Activated T-cell treated with anti-CD3 and anti-CD28 coated beads, Interleukin-2, amount 50 U/mL, for 24 hours (primary cell): ENCODE data around the gene GPR37L1.
"Not testable (repeated sequence)": the region's sequence is repeated elsewhere in the genome, so short reads cannot be mapped to it uniquely, and the experiment has no call there.

Experiments used
- DNase-seq: peaks from one replicate; pipeline ENCODE4 v3.0.0-alpha.2; 2020
- H3K27ac Mint-ChIP-seq: 2 replicates; pipeline ENCODE4 v1.8.0; 2020; ENCODE audit warnings: mild to moderate bottlenecking, mixed read lengths
- H3K27me3 Mint-ChIP-seq: 2 replicates; pipeline ENCODE4 v1.8.0; 2020; ENCODE audit warnings: mixed read lengths
- H3K36me3 Mint-ChIP-seq: 2 replicates; pipeline ENCODE4 v1.8.0; 2020; ENCODE audit warnings: low read depth, mixed read lengths
- H3K4me1 Mint-ChIP-seq: 2 replicates; pipeline ENCODE4 v1.8.0; 2020; ENCODE audit warnings: low read depth, mixed read lengths
- H3K4me3 Mint-ChIP-seq: 2 replicates; pipeline ENCODE4 v1.8.0; 2020; ENCODE audit warnings: mild to moderate bottlenecking, moderate library complexity, mixed read lengths
- H3K9me3 Mint-ChIP-seq: 2 replicates; pipeline ENCODE4 v1.8.0; 2020; ENCODE audit warnings: mixed read lengths

The GPR37L1 gene

DNA sequence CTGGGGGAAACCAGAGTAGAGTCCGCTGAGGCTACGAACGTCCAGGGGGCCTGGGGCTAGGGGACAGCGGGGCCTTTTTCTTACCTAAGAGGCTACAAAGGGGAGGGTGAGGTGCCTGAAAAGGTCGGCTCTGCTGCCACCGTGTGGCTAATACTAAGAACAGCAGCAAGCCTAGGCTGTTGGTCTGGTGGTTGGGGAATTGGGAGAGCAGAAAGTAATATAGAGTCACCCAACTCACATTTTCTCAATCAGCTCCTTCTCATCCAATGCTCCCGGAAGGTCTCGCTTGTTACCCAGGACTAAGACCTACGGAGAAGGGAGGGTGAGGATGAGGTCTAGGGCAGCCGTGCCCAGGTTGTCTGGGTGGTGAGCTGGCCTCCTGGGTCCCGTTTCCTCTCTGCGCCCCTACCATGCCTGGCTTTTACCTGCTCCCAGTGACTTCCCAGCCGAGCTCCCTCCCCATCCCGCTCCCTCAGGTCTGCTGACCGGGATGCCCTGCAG is 12.6 kb downstream of the GPR37L1 start:
- H3K4me3 Mint-ChIP-seq, result no peak overlapping the region
- H3K27ac Mint-ChIP-seq, result no peak overlapping the region
- no peaks in the 10 kb centered on the region for H3K9me3 Mint-ChIP-seq
- no peaks in the 10 kb centered on the region for H3K27me3 Mint-ChIP-seq
- peaks cover 6% of the 10 kb centered on the region for H3K4me1 Mint-ChIP-seq
- H3K36me3 Mint-ChIP-seq, result peaks cover 62% of the 10 kb centered on the region
- peak; percentile 68 for DNase-seq

DNA sequence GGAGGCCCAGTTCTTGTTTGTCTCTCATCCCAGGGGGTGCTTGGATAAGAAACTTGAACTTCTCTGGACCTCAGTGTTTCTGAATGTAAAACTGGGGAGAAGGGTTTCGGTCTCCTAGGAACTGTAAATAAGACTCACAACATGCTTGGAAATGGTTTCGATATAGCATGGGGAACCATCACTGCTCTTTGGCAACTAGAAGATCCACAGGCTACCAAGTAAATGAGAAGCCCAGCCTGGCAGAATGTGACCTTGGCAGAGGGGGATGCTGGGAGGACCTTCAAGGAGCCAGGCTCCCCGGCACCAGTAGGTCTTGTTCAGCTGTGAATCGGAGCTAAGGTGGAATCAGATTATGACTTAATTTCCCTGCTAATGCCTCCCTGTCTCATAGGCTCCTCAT is 18.1 kb downstream of the GPR37L1 start:
- DNase-seq, result no peak
- Mint-ChIP-seq H3K27ac (peak overlapping the region; percentile 76), H3K4me1 (peaks cover 43% of the 10 kb centered on the region), H3K9me3 (no peaks in the 10 kb centered on the region), H3K36me3 (peaks cover 48% of the 10 kb centered on the region), H3K27me3 (no peaks in the 10 kb centered on the region), H3K4me3 (no peak overlapping the region)

DNA sequence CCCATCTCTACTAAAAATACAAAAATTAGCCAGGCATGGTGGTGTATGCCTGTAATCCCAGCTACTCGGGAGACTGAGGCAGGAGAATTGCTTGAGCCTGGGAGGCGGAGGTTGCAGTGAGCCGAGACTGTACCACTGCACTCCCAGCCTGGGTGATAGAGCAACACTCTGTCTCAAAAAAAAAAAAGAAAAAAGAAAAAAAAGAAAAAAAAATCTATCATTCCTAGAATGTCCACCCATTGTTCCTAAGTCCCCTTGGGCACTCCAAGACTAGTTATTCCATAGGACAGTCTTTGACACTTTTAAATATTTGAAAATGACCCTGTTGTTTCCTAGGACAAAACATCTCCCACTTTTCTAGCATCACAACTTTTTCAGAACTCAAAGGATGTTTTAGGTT is 18.8 kb downstream of the GPR37L1 start:
- not testable (repeated sequence) for DNase-seq, H3K4me3 Mint-ChIP-seq, H3K9me3 Mint-ChIP-seq, H3K27me3 Mint-ChIP-seq
- Mint-ChIP-seq H3K4me1 (peaks cover 48% of the 10 kb centered on the region), H3K27ac (peak overlapping the region; percentile 76), H3K36me3 (peaks cover 47% of the 10 kb centered on the region)

DNA sequence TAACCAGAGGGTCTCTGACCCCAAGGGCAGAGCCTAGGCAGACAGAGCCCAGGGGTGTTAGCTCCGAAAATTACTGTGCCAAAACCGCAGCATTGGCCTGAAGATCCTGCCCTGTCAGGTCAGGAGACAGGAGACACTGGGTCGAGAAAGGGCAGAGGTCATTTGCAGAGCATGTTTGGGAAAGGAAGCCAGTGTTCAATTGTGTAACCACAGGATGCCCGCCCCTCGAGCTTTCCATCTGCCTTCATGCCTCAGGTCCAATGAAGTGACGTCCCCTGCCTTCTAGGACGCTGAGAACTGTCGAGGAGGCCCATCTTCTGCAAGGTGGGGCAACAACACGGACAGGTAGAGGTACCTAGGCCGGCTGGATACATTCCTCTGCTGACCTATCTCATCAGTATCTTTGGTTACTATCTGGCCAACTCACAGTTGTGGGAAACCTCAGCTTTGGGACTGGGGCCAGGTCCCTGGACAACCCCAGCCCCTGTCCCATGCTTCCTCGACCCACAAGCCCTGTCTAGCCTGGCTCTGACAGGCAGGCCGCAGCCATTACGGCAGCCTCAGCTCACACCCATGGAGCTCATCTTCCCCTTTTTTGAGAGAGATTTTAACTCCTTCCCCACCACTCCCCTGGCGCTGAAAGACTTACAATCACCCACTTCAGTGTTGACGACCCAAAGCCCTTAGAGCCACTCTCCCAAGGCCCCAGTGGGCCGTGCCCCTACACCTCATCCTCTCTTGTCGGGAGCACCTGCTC is 20.5 kb downstream of the GPR37L1 start:
- H3K4me1 Mint-ChIP-seq, result peaks cover 55% of the 10 kb centered on the region
- H3K9me3 Mint-ChIP-seq, result no peaks in the 10 kb centered on the region

DNA sequence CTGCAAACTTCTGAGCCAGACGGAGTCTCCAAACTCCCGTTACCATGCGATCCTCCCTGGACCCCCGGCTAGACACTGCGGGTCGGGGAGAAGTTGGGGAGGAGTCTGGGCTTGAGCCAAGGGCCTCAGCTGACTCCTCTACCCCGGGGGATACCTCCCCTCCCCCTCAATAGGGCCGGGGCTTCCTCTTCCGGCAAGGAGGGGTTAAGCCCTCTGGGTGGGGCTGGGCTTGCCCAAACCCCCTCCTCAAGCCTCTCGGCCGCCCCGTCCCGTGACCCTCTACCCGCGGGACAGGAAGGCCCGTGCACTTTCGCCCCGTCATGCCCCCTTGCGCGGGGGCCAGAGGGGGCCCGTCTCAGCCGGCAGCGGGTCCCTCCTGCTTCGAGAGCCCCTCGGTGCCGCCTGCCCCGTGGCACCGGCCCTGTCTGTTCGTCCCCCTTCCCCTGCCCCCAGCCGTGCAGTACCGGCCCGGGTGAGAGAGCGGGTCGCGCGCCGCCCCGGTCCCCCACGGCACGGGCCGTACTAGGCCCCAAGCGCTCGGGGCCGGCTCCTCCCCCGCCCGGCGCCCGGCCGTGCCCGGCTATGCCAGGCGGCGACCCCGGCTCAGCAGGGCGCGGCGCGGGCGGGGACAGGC is 21.2 kb downstream of the GPR37L1 start:
- Mint-ChIP-seq H3K4me1 (peaks cover 54% of the 10 kb centered on the region), H3K4me3 (peak overlapping the region; percentile 90), H3K27ac (peak overlapping the region; percentile 93), H3K36me3 (peaks cover 52% of the 10 kb centered on the region), H3K27me3 (no peaks in the 10 kb centered on the region), H3K9me3 (no peaks in the 10 kb centered on the region)
- DNase-seq, result peak; percentile 69

More for the DNA sequence above, 20.5 kb downstream of the GPR37L1 start:
- H3K36me3 Mint-ChIP-seq, result peaks cover 50% of the 10 kb centered on the region
- no peak for DNase-seq
- peak overlapping the region; percentile 93 for H3K27ac Mint-ChIP-seq
- no peaks in the 10 kb centered on the region for H3K27me3 Mint-ChIP-seq
- H3K4me3 Mint-ChIP-seq, result peak overlapping the region; percentile 90

DNA sequence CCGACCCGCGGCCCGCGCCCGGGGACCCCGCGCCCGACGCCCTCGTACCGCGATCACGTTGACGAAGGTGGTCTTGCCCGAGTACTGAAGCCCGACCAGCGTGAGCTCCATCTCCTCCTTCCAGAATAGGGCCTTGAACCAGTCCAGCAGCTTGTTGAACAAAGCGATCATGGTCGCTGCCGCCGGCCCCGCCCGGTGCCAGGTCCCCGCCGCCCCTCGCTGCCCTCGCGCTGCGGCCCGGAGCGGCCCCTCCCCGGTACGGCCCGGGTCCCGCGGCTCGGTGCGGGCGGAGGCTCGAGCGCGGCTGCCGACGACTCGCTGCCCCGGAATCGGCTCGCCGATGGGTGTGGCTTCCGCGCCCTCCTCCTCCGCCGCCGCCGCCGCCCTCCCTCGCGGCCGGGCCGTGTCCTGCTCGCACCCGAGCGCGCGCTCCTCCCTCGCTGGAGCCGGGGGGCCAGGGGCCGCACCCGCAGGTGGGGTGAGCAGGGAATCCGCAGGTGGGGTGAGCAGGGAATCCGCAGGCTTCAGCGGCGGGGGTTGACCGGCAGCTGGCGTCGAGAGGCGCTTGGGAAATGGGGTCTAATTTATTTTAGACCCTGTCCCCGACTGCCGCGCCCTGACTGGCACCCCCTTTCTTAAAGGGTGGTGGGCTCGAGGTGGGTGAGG is 21.8 kb downstream of the GPR37L1 start, which contains the start of gene ARL8A:
Gene ARL8A, minus strand, starts transcription at position 336 of the 666 bp plus-strand sequence. Its CDS starts 165 bp downstream, at position 171.
- peaks cover 56% of the 10 kb centered on the region for H3K36me3 Mint-ChIP-seq
- peaks cover 53% of the 10 kb centered on the region for H3K4me1 Mint-ChIP-seq
- peak within 1 kb of the TSS; percentile 93 for H3K27ac Mint-ChIP-seq
- no peaks in the 10 kb centered on the region for H3K9me3 Mint-ChIP-seq
- peak within 1 kb of the TSS; percentile 90 for H3K4me3 Mint-ChIP-seq
- no peaks in the 10 kb centered on the region for H3K27me3 Mint-ChIP-seq
- DNase-seq, result peak; percentile 83

DNA sequence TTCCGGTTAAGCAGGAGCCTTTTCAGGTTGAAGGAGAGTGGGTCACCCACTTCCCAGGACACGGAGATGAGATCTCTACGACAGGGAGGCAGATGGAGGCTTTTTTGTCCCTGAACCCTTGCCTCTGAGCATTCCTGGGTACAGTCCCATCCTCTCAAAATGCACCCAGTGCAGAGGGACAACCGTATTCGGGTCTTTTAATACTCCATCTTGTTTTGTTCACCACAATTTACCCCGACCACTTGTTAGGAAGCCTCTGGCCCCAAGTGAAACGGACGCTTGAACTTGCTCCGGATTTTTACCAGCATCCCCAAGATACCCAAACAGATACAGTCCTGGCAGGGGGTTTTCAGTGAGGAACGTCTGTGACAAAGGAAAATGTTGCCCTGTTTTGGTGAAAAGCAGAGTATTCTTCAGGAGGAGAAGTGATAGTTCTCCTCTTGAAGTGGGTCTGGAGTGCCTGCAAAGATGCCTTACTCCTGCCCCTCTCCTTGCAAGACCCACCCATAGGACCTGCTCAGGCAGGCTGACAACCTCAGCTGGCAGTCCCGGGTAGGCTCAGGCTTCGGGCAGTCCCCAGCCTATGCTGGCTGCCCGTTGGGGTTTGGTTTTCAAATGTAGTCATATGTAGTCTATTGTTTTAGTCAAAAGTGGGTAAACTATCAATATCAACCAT is 22.5 kb downstream of the GPR37L1 start:
- Mint-ChIP-seq H3K36me3 (peaks cover 62% of the 10 kb centered on the region), H3K4me1 (peaks cover 54% of the 10 kb centered on the region)

DNA sequence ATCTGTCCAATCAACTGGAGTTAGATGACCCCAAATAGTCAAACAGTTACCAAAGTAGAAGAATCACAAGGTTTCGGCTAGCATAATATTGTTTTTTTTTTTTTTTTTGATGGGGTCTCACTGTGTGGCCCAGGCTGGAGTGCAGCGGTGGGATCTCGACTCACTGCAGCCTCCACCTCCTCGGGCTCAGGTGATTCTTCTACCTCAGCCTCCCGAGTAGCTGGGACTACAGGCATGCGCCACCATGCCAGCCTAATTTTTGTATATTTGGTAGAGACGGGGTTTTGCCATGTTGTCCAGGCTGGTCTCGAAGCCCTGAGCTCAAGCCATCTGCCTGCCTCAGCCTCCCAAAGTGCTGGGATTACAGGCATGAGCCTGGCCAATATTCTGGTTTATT is 23.0 kb downstream of the GPR37L1 start:
- H3K27me3 Mint-ChIP-seq, DNase-seq, H3K9me3 Mint-ChIP-seq: not testable (repeated sequence)
- Mint-ChIP-seq H3K27ac (peak overlapping the region; percentile 93), H3K36me3 (peaks cover 63% of the 10 kb centered on the region), H3K4me3 (peak overlapping the region; percentile 90), H3K4me1 (peaks cover 53% of the 10 kb centered on the region)

More for the DNA sequence above, 22.5 kb downstream of the GPR37L1 start:
- H3K27ac Mint-ChIP-seq, result peak overlapping the region; percentile 93
- DNase-seq, result peak; percentile 65
- H3K4me3 Mint-ChIP-seq, result peak overlapping the region; percentile 90
- no peaks in the 10 kb centered on the region for H3K27me3 Mint-ChIP-seq
- H3K9me3 Mint-ChIP-seq, result no peaks in the 10 kb centered on the region

DNA sequence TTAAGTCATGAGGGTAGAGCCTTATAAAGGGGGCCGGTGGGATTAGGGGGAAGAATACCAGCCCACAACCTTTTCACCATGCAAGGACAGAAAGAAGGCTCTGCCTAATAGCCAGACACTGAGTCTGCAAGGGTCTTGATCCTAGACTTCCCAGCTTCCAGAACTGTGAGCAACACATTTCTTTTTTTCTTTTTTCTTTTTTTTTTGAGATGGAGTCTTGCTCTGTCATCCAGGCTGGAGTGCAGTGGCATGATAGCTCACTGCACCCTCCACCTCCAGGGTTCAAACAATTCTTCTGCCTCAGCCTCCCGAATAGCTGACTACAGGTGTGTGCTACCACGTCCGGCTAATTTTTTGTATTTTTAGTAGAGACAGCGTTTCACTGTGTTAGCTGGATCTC is 23.6 kb downstream of the GPR37L1 start:
- Mint-ChIP-seq H3K36me3 (peaks cover 63% of the 10 kb centered on the region), H3K27ac (peak overlapping the region; percentile 63), H3K4me1 (peaks cover 53% of the 10 kb centered on the region), H3K9me3 (no peaks in the 10 kb centered on the region), H3K27me3 (no peaks in the 10 kb centered on the region), H3K4me3 (no peak overlapping the region)
- DNase-seq, result no peak

DNA sequence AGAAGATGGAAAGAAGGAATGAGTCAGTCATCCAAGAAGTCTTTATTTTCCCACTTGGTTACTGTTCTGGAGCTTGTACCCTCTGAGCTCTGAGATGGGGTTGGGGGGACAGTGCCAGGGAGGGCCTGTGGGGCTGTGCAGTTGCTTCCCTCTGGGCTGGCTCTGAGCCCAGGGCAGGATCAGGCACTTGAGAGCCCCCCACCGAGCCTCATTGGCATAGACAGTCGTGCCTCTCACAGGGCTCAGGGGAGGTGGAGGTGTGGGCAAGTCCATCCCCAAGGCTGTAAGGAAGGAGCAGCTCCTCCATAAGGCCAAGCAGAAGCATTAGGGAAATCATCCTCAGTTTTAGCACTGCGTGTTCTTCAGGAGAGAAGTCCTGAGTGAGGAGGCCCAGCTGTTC is 24.3 kb downstream of the GPR37L1 start:
- DNase-seq, result no peak
- peaks cover 69% of the 10 kb centered on the region for H3K36me3 Mint-ChIP-seq
- peak overlapping the region; percentile 40 for H3K27ac Mint-ChIP-seq
- H3K4me3 Mint-ChIP-seq, result no peak overlapping the region
- no peaks in the 10 kb centered on the region for H3K9me3 Mint-ChIP-seq
- H3K4me1 Mint-ChIP-seq, result peaks cover 50% of the 10 kb centered on the region
- no peaks in the 10 kb centered on the region for H3K27me3 Mint-ChIP-seq

DNA sequence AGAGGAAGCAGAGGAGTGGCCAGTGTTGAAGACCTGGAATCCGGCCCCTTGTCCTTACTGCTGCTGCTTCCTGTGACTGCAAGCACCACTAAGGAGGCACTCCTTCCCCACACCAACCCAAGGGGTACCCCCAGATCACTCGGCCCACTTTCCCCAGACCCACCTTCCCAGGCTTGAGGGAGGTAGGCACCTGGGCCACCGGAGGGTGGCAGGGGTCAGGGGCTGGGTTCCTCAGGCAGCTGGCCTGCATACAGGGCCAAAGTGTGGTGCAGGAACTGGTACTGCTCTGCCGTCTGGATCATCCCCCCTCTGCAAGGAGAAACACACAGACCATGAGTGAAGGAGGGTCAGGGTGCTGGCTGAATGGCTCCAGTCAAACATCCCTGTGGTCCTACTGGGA is 25.7 kb downstream of the GPR37L1 start:
- Mint-ChIP-seq H3K4me3 (no peak overlapping the region), H3K9me3 (no peaks in the 10 kb centered on the region), H3K36me3 (peaks cover 76% of the 10 kb centered on the region), H3K27me3 (no peaks in the 10 kb centered on the region), H3K27ac (peak overlapping the region; percentile 79), H3K4me1 (peaks cover 40% of the 10 kb centered on the region)
- DNase-seq, result no peak

DNA sequence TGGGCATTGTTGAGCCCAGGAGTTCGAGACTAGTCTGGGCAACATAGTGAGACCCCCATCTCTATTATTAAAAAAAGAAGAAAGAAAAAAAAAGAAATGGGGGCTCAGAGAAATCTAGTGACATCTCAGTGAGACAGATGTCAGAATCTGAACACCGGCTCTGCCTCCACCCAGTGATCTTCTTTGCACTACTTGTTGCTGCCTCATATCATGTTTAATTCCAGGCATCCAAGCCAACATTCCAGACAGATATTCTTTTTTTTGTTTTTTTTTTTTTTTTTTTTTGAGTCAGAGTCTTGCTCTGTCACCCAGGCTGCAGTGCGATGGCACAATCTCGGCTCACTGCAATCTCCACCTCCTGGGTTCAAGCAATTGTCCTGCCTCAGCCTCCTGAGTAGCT is 26.8 kb downstream of the GPR37L1 start:
- H3K9me3 Mint-ChIP-seq, result no peaks in the 10 kb centered on the region
- H3K27me3 Mint-ChIP-seq, result no peaks in the 10 kb centered on the region
- no peak for DNase-seq
- H3K36me3 Mint-ChIP-seq, result peaks cover 82% of the 10 kb centered on the region
- H3K4me3 Mint-ChIP-seq, result no peak overlapping the region
- peaks cover 42% of the 10 kb centered on the region for H3K4me1 Mint-ChIP-seq
- no peak overlapping the region for H3K27ac Mint-ChIP-seq

DNA sequence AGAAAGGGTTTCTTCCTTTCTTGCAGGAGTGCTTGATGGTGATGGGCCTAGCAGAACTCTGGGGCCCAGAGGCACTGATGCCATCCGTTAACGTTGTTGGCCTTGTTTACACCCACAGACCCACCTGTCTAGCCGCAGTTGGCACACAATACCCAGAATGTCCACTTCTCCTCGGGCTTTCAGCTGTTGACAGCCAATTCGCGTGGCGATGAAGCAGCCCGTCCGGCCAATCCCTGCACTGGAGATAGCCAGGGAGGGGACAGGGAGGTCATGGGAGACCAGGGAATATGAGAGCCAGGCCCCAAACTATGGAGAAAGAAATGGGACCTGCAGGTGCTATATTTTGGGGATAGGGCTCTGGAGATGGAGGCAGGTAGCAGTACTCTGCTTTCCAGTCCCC is 27.5 kb downstream of the GPR37L1 start:
- Mint-ChIP-seq H3K9me3 (no peaks in the 10 kb centered on the region), H3K4me3 (no peak overlapping the region), H3K27me3 (no peaks in the 10 kb centered on the region), H3K4me1 (peaks cover 45% of the 10 kb centered on the region), H3K36me3 (peaks cover 88% of the 10 kb centered on the region), H3K27ac (no peak overlapping the region)
- DNase-seq, result no peak

DNA sequence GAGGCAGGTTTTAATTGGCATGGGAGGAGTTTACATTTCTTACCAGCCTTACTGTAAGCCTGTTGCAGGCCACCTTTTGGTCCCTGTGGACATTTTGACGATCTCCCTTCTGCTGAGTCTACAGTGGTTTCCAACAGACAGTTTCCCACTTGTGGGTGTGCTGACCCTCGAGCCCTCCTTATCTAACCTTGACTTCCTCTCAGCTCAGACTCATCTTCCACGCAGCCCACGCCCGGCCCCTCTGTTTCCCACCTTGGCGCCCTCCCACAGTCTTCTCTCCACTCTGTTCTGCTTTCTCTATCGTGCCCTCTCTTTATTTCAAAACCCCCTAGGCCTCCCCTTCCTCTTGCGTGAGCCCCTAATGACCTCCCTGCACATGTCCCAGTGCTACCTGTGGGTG is 27.9 kb downstream of the GPR37L1 start:
- Mint-ChIP-seq H3K9me3 (no peaks in the 10 kb centered on the region), H3K27me3 (no peaks in the 10 kb centered on the region), H3K27ac (peak overlapping the region; percentile 79), H3K36me3 (peaks cover 88% of the 10 kb centered on the region), H3K4me3 (no peak overlapping the region), H3K4me1 (peaks cover 45% of the 10 kb centered on the region)
- DNase-seq, result no peak
